Sigmoid colon (tissue), 7 donors: Measurements from ENCODE around the gene TRERF1. TPM values are rescaled to one million over a fixed set of nuclear protein-coding genes. Genes with fewer than 3 reads are reported as not detected.

ENCODE experiments used
- DNase-seq: peaks from one replicate; pipeline ENCODE4 v3.0.0-alpha.2; 2019
- H3K27ac ChIP-seq, 4 donors: fragments of 200-600 bp; sonication (generic); one replicate each; pipeline ENCODE4 v1.5.1; 2016 to 2019; ENCODE audit warnings: mild to moderate bottlenecking in 1 of 4
- H3K27me3 ChIP-seq, 3 donors: fragments of 200-600 bp; sonication (generic); one replicate each; pipeline ENCODE4 v1.5.1; 2019; ENCODE audit warnings: mild to moderate bottlenecking in 1 of 3
- H3K36me3 ChIP-seq, 4 donors: fragments of 200-600 bp; sonication (generic); one replicate each; pipeline ENCODE4 v1.5.1; 2016 to 2019
- H3K4me1 ChIP-seq, 4 donors: fragments of 200-600 bp; sonication (generic); one replicate each; pipeline ENCODE4 v1.5.1; 2017 to 2019
- H3K4me3 ChIP-seq, 4 donors: fragments of 200-600 bp; sonication (generic); one replicate each; pipeline ENCODE4 v1.5.1; 2017 to 2019; ENCODE audit warnings: mild to moderate bottlenecking in 2 of 4, moderate library complexity in 1 of 4
- H3K9me3 ChIP-seq, 4 donors: fragments of 200-600 bp in 3 of 4; sonication (generic) in 3 of 4; one replicate each; pipeline versions ENCODE4 v1.5.1 to v1.6.1; 2013 to 2019
- EP300 ChIP-seq, 4 donors: sonication (generic); formaldehyde crosslinking; IDR thresholded peaks; one replicate each; pipeline ENCODE4 v1.6.1; 2017; ENCODE audit warnings: antibody characterized with exemption in 4 of 4
- POLR2A ChIP-seq, 2 donors: fragments of 450-650 bp; IDR thresholded peaks; one replicate each; pipeline ENCODE4 v1.6.1; 2016; ENCODE audit warnings: antibody characterized with exemption in 2 of 2, mild to moderate bottlenecking in 2 of 2, moderate library complexity in 2 of 2
- POLR2AphosphoS5 ChIP-seq, 4 donors: sonication (generic); formaldehyde crosslinking; IDR thresholded peaks; one replicate each; pipeline ENCODE4 v1.6.1; 2017; ENCODE audit warnings: antibody characterized with exemption in 4 of 4
- WGBS, 2 donors: extraction: QIAGEN DNeasy Blood & Tissue Kit; methylation state at CpG; one replicate each; pipeline ENCODE4 v1.1.7; 2013; 5-methylcytosine and 5-hydroxymethylcytosine counted together
- intact Hi-C: fragments of 100-400 bp; cut with DNase I; formaldehyde crosslinking; loops from one replicate; pipeline ENCODE4 v1.15.1; 2023
- polyA plus RNA-seq, 3 donors: library from polyadenylated mRNA; stranded (reverse); fragments of 200-250 nt; gene quantifications; one replicate each; pipeline ENCODE4 v1.2.3, GENCODE V29; 2013
- total RNA-seq, 4 donors: library from RNA; depleted of rRNA; stranded (reverse); fragments of >200 nt; gene quantifications; one replicate each; pipeline ENCODE4 v1.1.0, GENCODE V29; 2016
- TF ChIP-seq, protein P1 (sequence below), 4 experiments: fragments of 450-650 bp in 3 of 4; fragments of 200-600 bp in 1 of 4; IDR thresholded peaks; one replicate each; pipeline ENCODE4 v1.5.1; 2016 to 2019; ENCODE audit warnings: antibody characterized with exemption in 4 of 4, mild to moderate bottlenecking in 3 of 4, moderate library complexity in 2 of 4
- donor health status: healthy with polysubstance abuse.
- donor health status: Bipolar disorder and iron deficiency.
- donor health status: healthy.

Gene TRERF1
- total and polyA plus RNA-seq, 7 donors: 0.46 to 10.5 (median 4.6) TPM

GRCh38 chr6:42338744-42339222 is 112.9 kb downstream of the TRERF1 start:
- H3K4me1 ChIP-seq: peaks cover 0 to 11% (median 4%) of the 10 kb centered on the region in 4 donors
- H3K9me3 ChIP-seq: no peaks in the 10 kb centered on the region
- H3K4me3 ChIP-seq: no peak overlapping the region
- no peaks in the 10 kb centered on the region for H3K36me3 ChIP-seq
- H3K27me3 ChIP-seq: no peaks in the 10 kb centered on the region
- 76 to 84% methylated on average over 7 of the region's 7 CpGs for WGBS, 2 donors
- no peak for DNase-seq
- no peak overlapping the region for H3K27ac ChIP-seq
- TF ChIP-seq POLR2A (IDR thresholded peaks at IDR 0.05): no peak
- TF ChIP-seq EP300 (IDR thresholded peaks at IDR 0.05): no peak
- no peak for TF ChIP-seq POLR2AphosphoS5 (IDR thresholded peaks at IDR 0.05)
- TF ChIP-seq, protein P1, sequence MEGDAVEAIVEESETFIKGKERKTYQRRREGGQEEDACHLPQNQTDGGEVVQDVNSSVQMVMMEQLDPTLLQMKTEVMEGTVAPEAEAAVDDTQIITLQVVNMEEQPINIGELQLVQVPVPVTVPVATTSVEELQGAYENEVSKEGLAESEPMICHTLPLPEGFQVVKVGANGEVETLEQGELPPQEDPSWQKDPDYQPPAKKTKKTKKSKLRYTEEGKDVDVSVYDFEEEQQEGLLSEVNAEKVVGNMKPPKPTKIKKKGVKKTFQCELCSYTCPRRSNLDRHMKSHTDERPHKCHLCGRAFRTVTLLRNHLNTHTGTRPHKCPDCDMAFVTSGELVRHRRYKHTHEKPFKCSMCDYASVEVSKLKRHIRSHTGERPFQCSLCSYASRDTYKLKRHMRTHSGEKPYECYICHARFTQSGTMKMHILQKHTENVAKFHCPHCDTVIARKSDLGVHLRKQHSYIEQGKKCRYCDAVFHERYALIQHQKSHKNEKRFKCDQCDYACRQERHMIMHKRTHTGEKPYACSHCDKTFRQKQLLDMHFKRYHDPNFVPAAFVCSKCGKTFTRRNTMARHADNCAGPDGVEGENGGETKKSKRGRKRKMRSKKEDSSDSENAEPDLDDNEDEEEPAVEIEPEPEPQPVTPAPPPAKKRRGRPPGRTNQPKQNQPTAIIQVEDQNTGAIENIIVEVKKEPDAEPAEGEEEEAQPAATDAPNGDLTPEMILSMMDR (IDR thresholded peaks at IDR 0.05): no peak
- intact Hi-C loops: no loop called here

DNA sequence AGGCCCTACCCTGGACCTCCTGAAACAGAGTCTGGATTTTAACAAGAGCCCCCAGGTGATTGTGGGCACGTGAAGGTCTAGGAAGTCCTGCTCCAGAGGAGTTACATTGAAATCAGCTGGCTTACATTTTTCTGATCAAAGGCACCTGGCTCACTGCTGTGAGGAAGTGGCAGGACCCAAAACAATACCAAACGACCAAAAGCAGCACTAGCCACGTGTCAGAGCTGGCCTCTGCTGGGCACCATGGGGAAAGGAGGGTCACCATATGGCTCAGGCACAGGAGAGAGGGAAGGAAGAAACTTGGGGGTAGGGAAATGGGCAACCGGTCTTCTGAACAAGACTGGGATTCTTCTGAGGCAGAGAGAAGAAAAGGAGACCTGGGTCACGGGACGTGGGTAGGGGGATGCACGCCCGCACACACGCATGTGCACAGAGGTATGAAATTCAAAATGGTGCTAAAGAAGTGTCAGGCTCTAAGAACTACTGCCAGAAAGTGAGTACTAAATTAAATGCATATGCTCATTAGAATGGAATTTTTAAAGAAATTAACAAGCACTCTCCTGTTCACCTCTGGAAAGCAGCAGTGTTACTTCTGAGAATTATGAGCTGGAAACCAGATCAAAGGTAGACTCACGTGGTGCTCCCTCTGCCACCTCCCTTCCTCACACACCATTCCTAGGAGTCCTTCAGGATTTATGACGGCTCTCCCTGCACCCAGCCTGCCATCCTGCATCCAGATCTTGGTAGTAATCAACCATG is 113.6 kb downstream of the TRERF1 start:
- intact Hi-C loops: no loop called here

GRCh38 chr6:42336431-42336830 is 115.3 kb downstream of the TRERF1 start:
- H3K9me3 ChIP-seq: no peaks in the 10 kb centered on the region
- H3K27me3 ChIP-seq: no peaks in the 10 kb centered on the region
- DNase-seq: no peak
- H3K27ac ChIP-seq: no peak overlapping the region
- WGBS, 2 donors: 91 to 92% methylated on average over 5 of the region's 5 CpGs
- H3K4me1 ChIP-seq: peaks cover 0 to 11% (median 4%) of the 10 kb centered on the region in 4 donors
- TF ChIP-seq EP300 (IDR thresholded peaks at IDR 0.05) (no peak), POLR2A (IDR thresholded peaks at IDR 0.05) (no peak), POLR2AphosphoS5 (IDR thresholded peaks at IDR 0.05) (no peak)
- TF ChIP-seq, protein P1 (IDR thresholded peaks at IDR 0.05): no peak
- H3K36me3 ChIP-seq: no peaks in the 10 kb centered on the region
- intact Hi-C loops: no loop called here
- H3K4me3 ChIP-seq: no peak overlapping the region

More for the DNA sequence above, 113.6 kb downstream of the TRERF1 start:
- DNase-seq: no peak
- Histone ChIP-seq H3K4me1 (peaks cover 0 to 11% (median 4%) of the 10 kb centered on the region in 4 donors), H3K27ac (no peak overlapping the region), H3K4me3 (no peak overlapping the region), H3K27me3 (no peaks in the 10 kb centered on the region), H3K36me3 (no peaks in the 10 kb centered on the region), H3K9me3 (no peaks in the 10 kb centered on the region)
- WGBS, 2 donors: 78 to 85% methylated on average over 11 of the region's 11 CpGs
- TF ChIP-seq, protein P1 (IDR thresholded peaks at IDR 0.05): no peak
- TF ChIP-seq EP300 (IDR thresholded peaks at IDR 0.05) (no peak), POLR2AphosphoS5 (IDR thresholded peaks at IDR 0.05) (no peak), POLR2A (IDR thresholded peaks at IDR 0.05) (no peak)

DNA sequence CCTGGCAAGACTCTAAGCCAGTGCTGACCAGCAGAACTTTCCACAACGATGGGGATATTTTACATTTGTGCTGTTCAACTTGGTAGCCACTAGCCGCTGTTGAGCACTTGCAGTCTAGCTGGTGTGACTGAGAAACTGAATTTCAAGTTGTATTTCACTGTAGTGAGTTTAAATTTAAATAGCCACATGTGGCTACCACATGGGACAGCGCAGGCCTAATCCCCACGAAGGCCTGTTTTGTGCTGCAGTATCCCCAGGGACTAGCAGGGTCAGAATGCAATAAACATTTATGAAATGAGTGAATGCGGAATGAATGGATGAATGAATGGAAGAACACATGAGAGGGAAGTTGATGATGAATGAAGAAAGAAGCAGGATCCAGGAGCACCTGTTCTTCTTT is 115.8 kb downstream of the TRERF1 start:
- H3K9me3 ChIP-seq: no peaks in the 10 kb centered on the region
- no peaks in the 10 kb centered on the region for H3K27me3 ChIP-seq
- no peaks in the 10 kb centered on the region for H3K36me3 ChIP-seq
- DNase-seq: no peak
- H3K4me3 ChIP-seq: no peak overlapping the region
- peaks cover 0 to 11% (median 4%) of the 10 kb centered on the region in 4 donors for H3K4me1 ChIP-seq
- intact Hi-C loops: no loop called here
- no peak overlapping the region for H3K27ac ChIP-seq
- TF ChIP-seq POLR2AphosphoS5 (IDR thresholded peaks at IDR 0.05) (no peak), POLR2A (IDR thresholded peaks at IDR 0.05) (no peak), EP300 (IDR thresholded peaks at IDR 0.05) (no peak)
- TF ChIP-seq, protein P1 (IDR thresholded peaks at IDR 0.05): no peak
- 90% methylated on average over 5 of the region's 5 CpGs for WGBS, 2 donors
